ENCODE results near the gene CHRNB1. TPM values are rescaled to one million over a fixed set of nuclear protein-coding genes. Genes with fewer than 3 reads are reported as not detected.

The CHRNB1 gene
- total RNA-seq, 1 donor from 2014 or later, result 5.9 TPM

- Mint-ChIP-seq H3K27ac (peak overlapping the region; percentile 94), H3K27me3 (peaks cover 9% of the 10 kb centered on the region), H3K4me3 (peak overlapping the region; percentile 97), H3K9me3 (no peaks in the 10 kb centered on the region), H3K4me1 (peaks cover 16% of the 10 kb centered on the region), H3K36me3 (ENCODE audit: low read depth) (peaks cover 10% of the 10 kb centered on the region)
- POLR2A ChIA-PET, result interaction anchor here (0.5 to 2.9 kb wide), 33 partner anchors 8 to 770 kb away, joined by 3 to 40 read pairs (median 5); partner anchors contain the start of genes ACAP1, FXR2, GPS2 and MPDU1
- no peak for DNase-seq
- ATAC-seq (ENCODE audit: low read depth), result no peak
- intact Hi-C loops (cut with micrococcal nuclease), result no loop called here
- TF ChIP-seq CTCF (IDR thresholded peaks at IDR 0.05), result no peak
- CTCF ChIA-PET, result interaction anchor here (1.0 to 1.6 kb wide), 3 partner anchors 32 to 48 kb away, joined by 3 to 9 read pairs (median 3); partner anchors contain the start of gene TMEM102
Observed at GRCh38 chr17:7403727-7403976, 41.2 kb upstream of the CHRNB1 start.

- Mint-ChIP-seq H3K4me1 (peaks cover 16% of the 10 kb centered on the region), H3K27me3 (peaks cover 12% of the 10 kb centered on the region), H3K4me3 (peak within 1 kb of the TSS; percentile 97), H3K9me3 (no peaks in the 10 kb centered on the region), H3K36me3 (ENCODE audit: low read depth) (peaks cover 10% of the 10 kb centered on the region), H3K27ac (peak within 1 kb of the TSS; percentile 94)
- intact Hi-C loops (cut with micrococcal nuclease), result loop anchor here (1.0 kb wide), 7 partner anchors 10 to 97 kb away; partner anchors contain the start of genes EIF5A, KCTD11, PLSCR3 and POLR2A
- peak; percentile 82 for DNase-seq
- POLR2A ChIA-PET, result interaction anchor here (0.5 to 2.9 kb wide), 37 partner anchors 8 to 769 kb away, joined by 3 to 40 read pairs (median 5); partner anchors contain the start of genes ACAP1, FGF11, FXR2 and GPS2
- peak; percentile 89 for ATAC-seq (ENCODE audit: low read depth)
- CTCF ChIA-PET, result interaction anchor here (1.0 to 1.6 kb wide), 4 partner anchors 10 to 48 kb away, joined by 3 to 9 read pairs (median 3); partner anchors contain the start of genes PLSCR3 and TMEM102
- no peak for TF ChIP-seq CTCF (IDR thresholded peaks at IDR 0.05)
Observed at GRCh38 chr17:7403977-7404736, 40.7 kb upstream of the CHRNB1 start, which contains the start of gene TMEM256. Gene TMEM256 (minus strand): TSS chr17:7404097. CDS start chr17:7404084, 13 bp downstream.

DNA sequence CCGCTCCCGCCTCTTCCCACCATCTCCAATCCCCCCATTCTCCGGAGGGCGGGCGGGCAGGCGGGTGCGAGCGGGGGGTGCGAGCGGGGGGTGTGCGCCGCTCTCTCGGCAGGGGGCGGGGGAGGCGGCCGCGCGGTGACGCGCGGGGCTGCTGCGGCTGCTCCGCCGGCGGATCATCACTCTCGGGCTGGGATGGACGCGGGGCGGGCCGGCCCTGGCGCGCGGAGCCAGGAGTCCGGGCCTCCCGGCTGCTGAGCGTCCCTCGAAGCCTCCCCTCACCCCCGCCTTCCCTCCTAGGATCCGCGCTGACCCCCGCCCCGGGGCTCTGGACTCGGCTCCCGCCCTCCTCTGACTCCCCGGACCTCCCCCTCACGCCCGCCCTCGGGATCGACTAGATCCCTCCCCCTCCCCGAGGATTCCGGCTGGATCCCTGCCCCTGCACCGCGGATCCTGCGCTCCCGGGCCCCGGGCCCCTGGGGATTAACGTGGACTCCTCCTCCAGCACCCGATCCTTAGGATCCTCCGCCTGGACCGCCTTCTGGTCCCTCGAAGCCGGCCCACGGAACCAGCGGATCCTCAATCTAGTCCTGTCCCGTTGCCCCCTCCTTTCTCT is 40.0 kb upstream of the CHRNB1 start:
- intact Hi-C loops (cut with micrococcal nuclease), result loop anchor here (1.0 kb wide), 7 partner anchors 11 to 98 kb away; partner anchors contain the start of genes EIF5A, KCTD11, PLSCR3 and POLR2A
- ATAC-seq (ENCODE audit: low read depth) (peak; percentile 26), DNase-seq (no peak)
- Mint-ChIP-seq H3K36me3 (ENCODE audit: low read depth) (peaks cover 8% of the 10 kb centered on the region), H3K27ac (peak overlapping the region; percentile 94), H3K9me3 (no peaks in the 10 kb centered on the region), H3K4me1 (peaks cover 16% of the 10 kb centered on the region), H3K4me3 (peak overlapping the region; percentile 97), H3K27me3 (peaks cover 16% of the 10 kb centered on the region)
- CTCF ChIA-PET, result interaction anchor here (1.0 to 1.6 kb wide), 4 partner anchors 11 to 49 kb away, joined by 3 to 9 read pairs (median 3); partner anchors contain the start of genes PLSCR3 and TMEM102
- POLR2A ChIA-PET, result interaction anchor here (0.6 to 2.9 kb wide), 31 partner anchors 9 to 768 kb away, joined by 3 to 40 read pairs (median 5); partner anchors contain the start of genes ACAP1, FGF11, FXR2 and MPDU1
- TF ChIP-seq CTCF (IDR thresholded peaks at IDR 0.05), result no peak

DNA sequence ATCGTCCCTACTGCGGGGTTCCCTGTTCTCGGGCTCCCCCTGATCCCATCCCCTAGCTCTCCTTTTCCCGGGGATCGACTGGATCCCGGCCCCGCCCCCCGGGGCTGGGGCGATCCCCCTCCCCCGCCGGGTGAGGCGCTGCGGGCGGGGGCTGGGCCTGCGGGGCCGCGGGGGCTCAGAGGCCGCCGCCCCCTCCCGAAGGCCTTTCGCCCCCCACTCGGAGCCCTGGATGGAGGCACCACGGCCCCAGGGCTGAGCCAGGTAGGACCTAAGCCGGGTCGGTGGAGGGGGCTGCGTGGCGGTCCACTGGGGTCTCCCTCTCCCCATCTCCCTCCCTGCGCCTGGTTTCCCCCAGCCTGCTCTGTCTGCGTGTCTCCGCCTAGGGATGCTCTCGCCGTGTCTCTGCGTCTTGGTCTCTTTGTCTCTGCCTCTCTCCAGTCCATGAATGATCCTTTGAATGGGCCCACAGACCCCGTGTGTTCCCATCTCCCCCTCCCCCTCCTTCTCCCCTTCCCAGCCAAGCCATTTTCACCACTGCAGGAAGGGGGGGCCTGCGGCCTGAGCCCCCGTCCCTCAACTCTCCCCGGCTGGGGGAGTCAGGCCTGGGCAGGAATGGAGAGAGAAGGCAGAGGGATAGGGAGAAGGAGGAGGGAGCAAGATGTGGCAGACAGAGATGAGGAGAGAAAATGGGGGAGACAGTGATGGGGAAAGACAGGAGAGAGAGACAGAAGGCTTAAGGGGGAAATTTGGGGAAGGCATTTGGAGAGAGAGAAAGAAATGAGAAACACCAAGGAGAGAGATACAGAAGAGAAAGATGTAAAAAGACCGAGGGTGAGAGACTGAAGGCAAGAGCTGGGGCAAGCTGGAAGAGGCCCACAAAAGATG is 39.3 kb upstream of the CHRNB1 start:
- ATAC-seq (ENCODE audit: low read depth) (no peak), DNase-seq (no peak)
- intact Hi-C loops (cut with micrococcal nuclease), result no loop called here
- Mint-ChIP-seq H3K36me3 (ENCODE audit: low read depth) (peaks cover 8% of the 10 kb centered on the region), H3K27me3 (peaks cover 18% of the 10 kb centered on the region), H3K27ac (peak overlapping the region; percentile 42), H3K4me1 (peaks cover 16% of the 10 kb centered on the region), H3K9me3 (no peaks in the 10 kb centered on the region), H3K4me3 (peak overlapping the region; percentile 81)
- ChIA-PET POLR2A (interaction anchor here (1.4 to 2.9 kb wide), 3 partner anchors 10 to 30 kb away, joined by 5 to 29 read pairs (median 5); partner anchors contain the start of genes PLSCR3 and TMEM102), CTCF (no interaction called here)
- TF ChIP-seq CTCF (IDR thresholded peaks at IDR 0.05), result no peak
